ENCODE results near the gene TRPV3.

Gene TRPV3

GRCh38 chr17:3506054-3506453, 51.6 kb downstream of the TRPV3 start:
- TF ChIP-seq, protein P1, sequence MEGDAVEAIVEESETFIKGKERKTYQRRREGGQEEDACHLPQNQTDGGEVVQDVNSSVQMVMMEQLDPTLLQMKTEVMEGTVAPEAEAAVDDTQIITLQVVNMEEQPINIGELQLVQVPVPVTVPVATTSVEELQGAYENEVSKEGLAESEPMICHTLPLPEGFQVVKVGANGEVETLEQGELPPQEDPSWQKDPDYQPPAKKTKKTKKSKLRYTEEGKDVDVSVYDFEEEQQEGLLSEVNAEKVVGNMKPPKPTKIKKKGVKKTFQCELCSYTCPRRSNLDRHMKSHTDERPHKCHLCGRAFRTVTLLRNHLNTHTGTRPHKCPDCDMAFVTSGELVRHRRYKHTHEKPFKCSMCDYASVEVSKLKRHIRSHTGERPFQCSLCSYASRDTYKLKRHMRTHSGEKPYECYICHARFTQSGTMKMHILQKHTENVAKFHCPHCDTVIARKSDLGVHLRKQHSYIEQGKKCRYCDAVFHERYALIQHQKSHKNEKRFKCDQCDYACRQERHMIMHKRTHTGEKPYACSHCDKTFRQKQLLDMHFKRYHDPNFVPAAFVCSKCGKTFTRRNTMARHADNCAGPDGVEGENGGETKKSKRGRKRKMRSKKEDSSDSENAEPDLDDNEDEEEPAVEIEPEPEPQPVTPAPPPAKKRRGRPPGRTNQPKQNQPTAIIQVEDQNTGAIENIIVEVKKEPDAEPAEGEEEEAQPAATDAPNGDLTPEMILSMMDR (conservative IDR thresholded peaks at IDR 0.05) = no peak
- no peak overlapping the region for H3K27ac ChIP-seq

GRCh38 chr17:3505008-3505407, 52.6 kb downstream of the TRPV3 start:
- TF ChIP-seq, protein P1 (conservative IDR thresholded peaks at IDR 0.05) = no peak
- no peak overlapping the region for H3K27ac ChIP-seq

DNA sequence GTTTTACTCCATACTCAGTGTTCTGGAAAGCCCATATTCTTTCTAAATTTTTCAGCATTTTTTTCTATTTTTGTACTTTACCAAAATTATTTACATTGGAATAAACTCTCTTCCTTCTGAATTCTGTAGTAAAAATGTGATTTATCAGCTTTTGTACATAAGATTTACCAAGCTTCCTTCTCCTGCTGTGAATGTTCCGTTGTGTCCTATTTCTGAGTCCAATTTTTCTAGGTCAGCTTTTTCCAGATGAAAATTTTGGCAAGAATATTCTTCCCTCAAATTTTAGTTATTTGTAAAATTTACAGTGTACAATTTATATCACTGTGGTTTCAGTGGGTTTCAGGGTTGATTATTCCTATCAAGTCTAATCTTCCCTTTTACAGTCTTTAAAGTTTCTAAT, 54.3 kb downstream of the TRPV3 start:
- TF ChIP-seq, protein P1 (conservative IDR thresholded peaks at IDR 0.05) = no peak
- H3K27ac ChIP-seq = no peak overlapping the region

GRCh38 chr17:3502466-3502865, 55.1 kb downstream of the TRPV3 start:
- TF ChIP-seq, protein P1 (conservative IDR thresholded peaks at IDR 0.05) = no peak
- no peak overlapping the region for H3K27ac ChIP-seq

DNA sequence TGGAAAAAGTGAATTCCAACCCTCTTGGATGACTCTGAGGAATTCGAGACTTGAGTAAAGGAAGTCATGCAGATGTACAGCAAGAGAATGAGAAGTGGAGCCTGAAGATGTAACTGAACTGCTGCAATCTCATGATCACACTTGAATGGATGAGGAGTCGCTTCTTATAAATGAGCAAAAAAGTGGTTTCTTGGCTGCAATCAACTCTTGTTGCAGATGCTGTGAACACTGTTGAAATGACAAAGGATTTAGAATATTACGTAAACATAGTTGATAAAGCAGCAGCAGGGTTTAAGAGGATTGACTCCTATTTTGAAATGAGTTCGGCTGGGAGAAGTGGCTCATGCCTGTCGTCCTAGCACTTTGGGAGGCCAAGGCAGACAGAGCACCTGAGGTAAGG, 56.3 kb downstream of the TRPV3 start:
- TF ChIP-seq, protein P1 (conservative IDR thresholded peaks at IDR 0.05) = no peak
- no peak overlapping the region for H3K27ac ChIP-seq

DNA sequence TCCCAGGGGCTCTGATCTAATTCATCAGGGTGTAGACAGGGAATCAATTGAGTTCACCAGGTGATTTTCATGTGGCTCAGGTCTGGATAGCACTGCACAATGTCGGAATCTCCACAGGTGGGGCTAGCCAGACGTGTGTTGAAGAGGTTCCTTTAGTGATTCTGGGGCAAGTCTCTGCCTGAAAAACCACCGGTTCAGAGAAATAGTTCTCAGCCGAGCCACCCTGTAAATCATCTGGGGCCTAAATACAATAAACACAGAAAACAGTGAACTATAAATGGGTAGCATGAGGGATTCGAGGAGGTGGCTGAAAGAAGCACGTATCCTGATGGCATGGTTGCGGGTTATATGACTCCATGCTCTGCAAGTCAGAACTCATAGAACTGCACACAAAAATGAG, 60.5 kb downstream of the TRPV3 start:
- H3K27ac ChIP-seq = no peak overlapping the region
- TF ChIP-seq, protein P1 (conservative IDR thresholded peaks at IDR 0.05) = no peak

DNA sequence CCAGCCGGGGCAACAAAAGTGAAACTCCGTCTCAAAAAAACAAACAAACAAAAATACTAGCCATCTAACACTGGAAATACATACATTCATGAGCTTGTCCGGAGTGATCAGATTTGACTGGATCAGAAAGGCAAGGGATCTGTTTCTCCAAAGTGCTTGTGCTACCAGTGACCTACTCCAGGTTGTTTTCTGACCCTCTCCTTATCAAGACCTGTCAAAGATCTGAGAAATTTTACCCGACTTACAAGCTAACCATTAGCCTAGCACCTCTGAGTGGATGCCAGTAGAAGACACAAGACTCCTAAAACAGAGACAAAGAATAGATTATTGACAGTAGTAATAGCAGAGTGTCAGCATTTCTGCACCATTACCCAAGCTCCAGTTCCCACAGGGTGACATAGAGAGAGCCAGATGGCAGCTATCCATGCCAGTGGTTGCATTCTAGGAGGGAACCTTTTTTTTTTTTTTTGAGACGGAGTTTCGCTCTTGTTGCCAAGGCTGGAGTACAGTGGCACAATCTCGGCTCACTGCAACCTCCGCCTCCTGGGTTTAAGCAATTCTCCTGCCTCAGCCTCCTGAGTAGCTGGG, 72.0 kb downstream of the TRPV3 start:
- H3K27ac ChIP-seq = no peak overlapping the region
- TF ChIP-seq, protein P1 (conservative IDR thresholded peaks at IDR 0.05) = no peak

Data from VCaP (cell line).